HEK293T (cell line): Measurements from ENCODE around the gene AGMO.

Source experiments
- CTCF ChIA-PET: fragments of 350-600 bp; formaldehyde crosslinking; extraction: SDS; loops from one replicate; lab custom pipeline; 2021; ENCODE audit warnings: antibody characterized with exemption, inconsistent platforms; lab: Yijun Ruan, JAX
- POLR2A ChIA-PET: fragments of 350-600 bp; formaldehyde crosslinking; extraction: SDS; loops from one replicate; lab custom pipeline; 2020; ENCODE audit warnings: antibody characterized with exemption, inconsistent platforms; lab: Yijun Ruan, JAX
- DNase-seq: peaks from one replicate; pipeline ENCODE4 v3.0.0; 2012; ENCODE audit warnings: mixed read lengths; ENCODE audit errors: extremely low spot score
- ARNT ChIP-seq: fragments of 450-650 bp; IDR thresholded peaks from 2 replicates; pipeline ENCODE4 v1.6.1; 2017; ENCODE audit warnings: mild to moderate bottlenecking
- BHLHE40 ChIP-seq: fragments of 450-650 bp; IDR thresholded peaks from 2 replicates; pipeline ENCODE4 v1.6.1; 2016; ENCODE audit warnings: mild to moderate bottlenecking, moderate library complexity, borderline replicate concordance
- CTBP1 ChIP-seq: fragments of 450-650 bp; IDR thresholded peaks from 2 replicates; pipeline ENCODE4 v1.6.1; 2016; ENCODE audit warnings: borderline replicate concordance
- ELF4 ChIP-seq: fragments of 450-650 bp; IDR thresholded peaks from 2 replicates; pipeline ENCODE4 v1.6.1; 2017; ENCODE audit warnings: antibody characterized with exemption
- FOXA1 ChIP-seq: fragments of 450-650 bp; IDR thresholded peaks from 2 replicates; pipeline ENCODE4 v1.6.1; 2016; ENCODE audit warnings: mild to moderate bottlenecking
- FOXK2 ChIP-seq: fragments of 450-650 bp; IDR thresholded peaks from 2 replicates; pipeline ENCODE4 v1.6.1; 2016; ENCODE audit warnings: mild to moderate bottlenecking
- FOXM1 ChIP-seq: fragments of 450-650 bp; IDR thresholded peaks from 2 replicates; pipeline ENCODE4 v1.6.1; 2017; ENCODE audit warnings: mild to moderate bottlenecking, borderline replicate concordance
- HDGF ChIP-seq: fragments of 450-650 bp; IDR thresholded peaks from 2 replicates; pipeline ENCODE4 v1.6.1; 2017; ENCODE audit warnings: antibody characterized with exemption, borderline replicate concordance
- L3MBTL2 ChIP-seq: fragments of 450-650 bp; conservative IDR thresholded peaks from 2 replicates; pipeline ENCODE4 v1.6.1; 2016; ENCODE audit warnings: mild to moderate bottlenecking
- LEF1 ChIP-seq: fragments of 450-650 bp; IDR thresholded peaks from 2 replicates; pipeline ENCODE4 v1.6.1; 2017; ENCODE audit warnings: mild to moderate bottlenecking, borderline replicate concordance
- NFRKB ChIP-seq: fragments of 450-650 bp; IDR thresholded peaks from 2 replicates; pipeline ENCODE4 v1.6.1; 2016; ENCODE audit warnings: mild to moderate bottlenecking, moderate library complexity
- SP1 ChIP-seq: fragments of 450-650 bp; IDR thresholded peaks from 2 replicates; pipeline ENCODE4 v1.6.1; 2017
- SUZ12 ChIP-seq: fragments of 450-650 bp; IDR thresholded peaks from 2 replicates; pipeline ENCODE4 v1.6.1; 2016; ENCODE audit warnings: mild to moderate bottlenecking
- TARDBP ChIP-seq: fragments of 450-650 bp; IDR thresholded peaks from 2 replicates; pipeline ENCODE4 v1.6.1; 2016
- ZNF384 ChIP-seq: fragments of 450-650 bp; IDR thresholded peaks from 2 replicates; pipeline ENCODE4 v1.6.1; 2016
- TF ChIP-seq, protein P1 (sequence below): fragments of 450-650 bp; IDR thresholded peaks from 2 replicates; pipeline ENCODE4 v1.6.1; 2016

Gene AGMO

GRCh38 chr7:15584575-15584974 is 22.8 kb upstream of the AGMO start:
- TF ChIP-seq ZNF384 (no peak), SUZ12 (no peak), NFRKB (no peak), CTBP1 (no peak), SP1 (no peak), LEF1 (no peak), FOXM1 (no peak), HDGF (no peak), TARDBP (no peak), ARNT (no peak), L3MBTL2 (no peak)
- TF ChIP-seq, protein P1, sequence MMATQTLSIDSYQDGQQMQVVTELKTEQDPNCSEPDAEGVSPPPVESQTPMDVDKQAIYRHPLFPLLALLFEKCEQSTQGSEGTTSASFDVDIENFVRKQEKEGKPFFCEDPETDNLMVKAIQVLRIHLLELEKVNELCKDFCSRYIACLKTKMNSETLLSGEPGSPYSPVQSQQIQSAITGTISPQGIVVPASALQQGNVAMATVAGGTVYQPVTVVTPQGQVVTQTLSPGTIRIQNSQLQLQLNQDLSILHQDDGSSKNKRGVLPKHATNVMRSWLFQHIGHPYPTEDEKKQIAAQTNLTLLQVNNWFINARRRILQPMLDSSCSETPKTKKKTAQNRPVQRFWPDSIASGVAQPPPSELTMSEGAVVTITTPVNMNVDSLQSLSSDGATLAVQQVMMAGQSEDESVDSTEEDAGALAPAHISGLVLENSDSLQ: no peak
- CTCF ChIA-PET: no interaction called here
- POLR2A ChIA-PET: no interaction called here
- DNase-seq: no peak

- ChIA-PET POLR2A (no interaction called here), CTCF (no interaction called here)
- DNase-seq: no peak
- no peak for TF ChIP-seq CTBP1
- TF ChIP-seq BHLHE40: no peak
- TF ChIP-seq FOXA1: no peak
- TF ChIP-seq L3MBTL2: no peak
- no peak for TF ChIP-seq NFRKB
- TF ChIP-seq FOXM1: no peak
- no peak for TF ChIP-seq ARNT
- TF ChIP-seq SP1: no peak
- no peak for TF ChIP-seq LEF1
- TF ChIP-seq SUZ12: no peak
Observed at GRCh38 chr7:15582773-15583172, 21.0 kb upstream of the AGMO start.

GRCh38 chr7:15581352-15581951 is 19.6 kb upstream of the AGMO start:
- ChIA-PET POLR2A (no interaction called here), CTCF (no interaction called here)
- no peak for TF ChIP-seq SP1
- no peak for TF ChIP-seq LEF1
- TF ChIP-seq TARDBP: no peak
- no peak for TF ChIP-seq L3MBTL2
- TF ChIP-seq, protein P1: no peak
- TF ChIP-seq BHLHE40: no peak
- no peak for TF ChIP-seq NFRKB
- no peak for TF ChIP-seq CTBP1
- TF ChIP-seq ARNT: no peak
- no peak for TF ChIP-seq SUZ12
- TF ChIP-seq ELF4: no peak
- TF ChIP-seq ZNF384: no peak
- TF ChIP-seq FOXK2: no peak
- TF ChIP-seq FOXM1: no peak
- no peak for TF ChIP-seq HDGF
- no peak for TF ChIP-seq FOXA1
- no peak for DNase-seq

GRCh38 chr7:15580604-15581351 is 19.0 kb upstream of the AGMO start:
- no peak for DNase-seq
- ChIA-PET CTCF (interaction anchor here (0.9 kb wide), 1 partner anchor 105 kb away, joined by 3 read pairs; no protein-coding TSS in a partner anchor), POLR2A (no interaction called here)
- TF ChIP-seq, protein P1: no peak
- no peak for TF ChIP-seq CTBP1
- TF ChIP-seq ARNT: no peak

GRCh38 chr7:15577600-15577999 is 15.8 kb upstream of the AGMO start:
- POLR2A ChIA-PET: no interaction called here
- TF ChIP-seq FOXA1 (no peak), LEF1 (no peak), FOXM1 (no peak), HDGF (no peak), ELF4 (no peak), ZNF384 (no peak), NFRKB (no peak), FOXK2 (no peak), BHLHE40 (no peak), SUZ12 (no peak), CTBP1 (no peak)
- TF ChIP-seq, protein P1: no peak
- DNase-seq: no peak
- CTCF ChIA-PET: no interaction called here

DNA sequence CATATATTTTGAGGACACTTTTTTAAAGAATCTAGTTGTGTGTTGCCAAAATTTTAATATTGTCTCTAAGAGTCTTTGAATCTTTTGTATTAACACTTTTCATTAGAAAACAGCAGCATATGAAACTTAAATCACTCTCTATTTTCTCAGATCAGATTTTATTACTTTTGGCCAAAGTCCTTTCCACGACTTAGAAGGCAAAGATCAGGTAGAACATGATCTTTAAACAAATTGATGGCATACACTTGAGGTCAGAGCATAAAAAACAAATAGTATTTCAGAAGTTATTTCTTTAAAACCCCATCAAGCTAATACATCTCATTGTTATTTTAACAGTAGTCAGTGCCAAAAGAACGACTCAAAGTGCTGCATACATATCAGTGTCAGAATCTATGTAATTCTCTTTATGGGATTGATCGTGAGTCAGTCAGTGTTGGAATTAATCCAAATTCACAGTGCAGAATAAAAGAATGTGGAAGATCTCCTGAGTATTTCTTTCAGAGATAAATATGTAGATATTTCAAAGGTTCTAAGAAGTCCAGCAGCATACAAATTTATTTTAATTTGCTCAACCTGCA is 9.6 kb upstream of the AGMO start:
- no peak for DNase-seq
- ChIA-PET POLR2A (no interaction called here), CTCF (no interaction called here)
- TF ChIP-seq, protein P1: no peak
- TF ChIP-seq HDGF: no peak
- no peak for TF ChIP-seq LEF1
- no peak for TF ChIP-seq CTBP1
- TF ChIP-seq FOXK2: no peak
- no peak for TF ChIP-seq SP1
- no peak for TF ChIP-seq ARNT
- no peak for TF ChIP-seq TARDBP
- TF ChIP-seq ELF4: no peak
- TF ChIP-seq SUZ12: no peak
